Subcutaneous adipose tissue (tissue), 4 donors: ENCODE data around the gene ZNF492. TPM values are rescaled to one million over a fixed set of nuclear protein-coding genes. Genes with fewer than 3 reads are reported as not detected.
"Not testable (repeated sequence)": the region's sequence is repeated elsewhere in the genome, so short reads cannot be mapped to it uniquely, and the experiment has no call there.

Source experiments
- CTCF ChIP-seq: fragments of 450-650 bp; IDR thresholded peaks from one replicate; pipeline ENCODE4 v1.5.1; 2016; ENCODE audit warnings: low read depth, mild to moderate bottlenecking, control low read depth, antibody characterized with exemption, moderate library complexity
- total RNA-seq, 4 donors: library from RNA; depleted of rRNA; stranded (reverse); fragments of >200 nt; gene quantifications; one replicate each; pipeline ENCODE4 v1.1.0, GENCODE V29; 2016

ZNF492 gene
- under 1 TPM in 3 of 4 donors, not detected in 1; 0.17 to 0.44 (median 0.19) TPM for total RNA-seq

GRCh38 chr19:22633706-22634449, at the start of gene ZNF492:
Gene ZNF492 (plus strand): TSS chr19:22634324. CDS start chr19:22653400, 19,076 bp downstream.
- TF ChIP-seq CTCF, result not testable (repeated sequence)

- TF ChIP-seq CTCF, result no peak
Measured at GRCh38 chr19:22595422-22595821, 38.7 kb upstream of the ZNF492 start.

- no peak for TF ChIP-seq CTCF
Measured at GRCh38 chr19:22595918-22596341, 38.2 kb upstream of the ZNF492 start.

GRCh38 chr19:22600690-22601648, 33.2 kb upstream of the ZNF492 start:
- no peak for TF ChIP-seq CTCF

GRCh38 chr19:22601906-22602630, 32.1 kb upstream of the ZNF492 start:
- TF ChIP-seq CTCF, result no peak

GRCh38 chr19:22602631-22603272, 31.4 kb upstream of the ZNF492 start:
- no peak for TF ChIP-seq CTCF
